ENCODE data around the gene LARP6. TPM values are rescaled to one million over a fixed set of nuclear protein-coding genes. Genes with fewer than 3 reads are reported as not detected.
A peak's percentile ranks its signal among the peaks of the same experiment; 100 is the strongest.

LARP6 gene
- total RNA-seq, 1 experiment from 2014 or later: 66.3 TPM

DNA sequence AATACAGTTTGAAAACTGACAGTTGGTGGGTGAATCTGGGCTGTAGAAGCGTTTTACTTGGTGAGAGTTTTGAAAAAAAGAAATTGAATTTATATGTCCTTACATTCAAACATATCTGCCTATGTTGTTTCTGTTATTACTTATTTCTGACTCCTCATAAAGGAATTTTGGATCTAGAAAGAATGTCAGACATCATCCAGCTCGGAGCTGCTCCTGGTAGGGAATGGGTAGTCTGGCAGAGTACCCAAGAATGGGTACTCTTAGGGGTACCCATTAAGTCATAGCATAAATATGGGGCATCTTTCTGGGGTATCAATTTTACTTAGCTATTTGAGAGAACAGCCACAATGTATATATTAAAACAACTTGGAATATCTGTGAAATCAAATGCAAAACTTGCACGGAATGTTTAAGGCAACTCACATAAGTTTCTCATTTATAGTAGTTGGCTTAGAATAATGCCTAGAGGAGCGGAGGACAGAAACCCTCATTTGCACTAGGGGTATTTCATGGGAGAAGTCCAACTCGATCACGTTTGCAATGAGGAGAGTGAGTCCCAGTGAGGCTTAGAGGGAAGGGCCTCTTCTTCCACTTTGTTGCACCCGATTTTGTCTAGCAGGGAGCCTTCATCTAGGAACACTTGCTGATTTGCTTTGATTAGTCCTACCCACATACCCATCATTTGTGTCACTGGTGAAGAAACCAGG is 2.4 kb upstream of the LARP6 start:
- H3K4me3 ChIP-seq (ENCODE audit: low read depth in 2 of 2, low read length in 2 of 2): peak overlapping the region in 1 of 2 experiments; percentile 10; a peak in 2 of 4 replicates
- in situ Hi-C loops (cut with HindIII; ENCODE audit: low pct_unique_long_range_greater_than_20kb, low sequenced_read_pairs): no loop called here
- ATAC-seq: no peak
- no peaks in the 10 kb centered on the region for H3K9me3 ChIP-seq (ENCODE audit: control insufficient read depth, insufficient read depth, low read depth, low read length)
- no peak for TF ChIP-seq POLR2AphosphoS5 (IDR thresholded peaks at IDR 0.05; ENCODE audit: low read depth, low read length)
- TF ChIP-seq TCF7L2 (IDR thresholded peaks at IDR 0.05; ENCODE audit: low read depth, low read length): no peak
- TF ChIP-seq REST (IDR thresholded peaks at IDR 0.05; ENCODE audit: insufficient read depth in 1 of 2, low read depth in 2 of 2, low read length in 1 of 2): no peak
- no peak for TF ChIP-seq SIN3A (IDR thresholded peaks at IDR 0.05; ENCODE audit: borderline replicate concordance, insufficient read depth, low read depth, low read length)
- no peak for TF ChIP-seq CTCF (IDR thresholded peaks at IDR 0.05)
- CTCF ChIA-PET: interaction anchor here (0.9 kb wide), 1 partner anchor 18 kb away, joined by 5 read pairs; no protein-coding TSS in a partner anchor
- peaks cover 28% of the 10 kb centered on the region for H3K4me1 ChIP-seq (ENCODE audit: control insufficient read depth, insufficient read depth, low read length)
- BruUV-seq (replicated peaks): no TSS peak
- POLR2A ChIA-PET: interaction anchor here (0.5 to 1.1 kb wide), 2 partner anchors 25 to 251 kb away, joined by 4 to 6 read pairs; no protein-coding TSS in a partner anchor
- H3K27ac ChIP-seq (ENCODE audit: low read length): peak overlapping the region; percentile 66
- no peak for DNase-seq (ENCODE audit: low read depth, low spot score)
- no peaks in the 10 kb centered on the region for H3K36me3 ChIP-seq (ENCODE audit: control insufficient read depth, insufficient read depth, low read length)
- intact Hi-C loops (cut with micrococcal nuclease; ENCODE audit: unreplicated experiment): no loop called here
- H3K27me3 ChIP-seq (ENCODE audit: control insufficient read depth, insufficient read depth, low read length): no peaks in the 10 kb centered on the region

GRCh38 chr15:70855764-70856163 is 1.8 kb upstream of the LARP6 start:
- no peak for TF ChIP-seq POLR2AphosphoS5 (IDR thresholded peaks at IDR 0.05; ENCODE audit: low read depth, low read length)
- no peak for TF ChIP-seq REST (IDR thresholded peaks at IDR 0.05; ENCODE audit: insufficient read depth in 1 of 2, low read depth in 2 of 2, low read length in 1 of 2)
- no peak for TF ChIP-seq CTCF (IDR thresholded peaks at IDR 0.05)
- no peak for TF ChIP-seq TCF7L2 (IDR thresholded peaks at IDR 0.05; ENCODE audit: low read depth, low read length)
- H3K27me3 ChIP-seq (ENCODE audit: control insufficient read depth, insufficient read depth, low read length): no peaks in the 10 kb centered on the region
- no peaks in the 10 kb centered on the region for H3K9me3 ChIP-seq (ENCODE audit: control insufficient read depth, insufficient read depth, low read depth, low read length)
- H3K36me3 ChIP-seq (ENCODE audit: control insufficient read depth, insufficient read depth, low read length): peaks cover 5% of the 10 kb centered on the region
- ChIA-PET CTCF (interaction anchor here (0.9 kb wide), 1 partner anchor 19 kb away, joined by 5 read pairs; no protein-coding TSS in a partner anchor), POLR2A (interaction anchor here (0.5 kb wide), 1 partner anchor 251 kb away, joined by 6 read pairs; no protein-coding TSS in a partner anchor)
- in situ Hi-C loops (cut with HindIII; ENCODE audit: low pct_unique_long_range_greater_than_20kb, low sequenced_read_pairs): no loop called here
- no TSS peak for BruUV-seq (replicated peaks)
- no peak overlapping the region for H3K4me3 ChIP-seq (ENCODE audit: low read depth in 2 of 2, low read length in 2 of 2)
- H3K27ac ChIP-seq (ENCODE audit: low read length): peak overlapping the region; percentile 66; the same call in 1 of the 2 replicates
- peaks cover 28% of the 10 kb centered on the region for H3K4me1 ChIP-seq (ENCODE audit: control insufficient read depth, insufficient read depth, low read length)
- ATAC-seq (no peak), DNase-seq (ENCODE audit: low read depth, low spot score) (no peak)
- intact Hi-C loops (cut with micrococcal nuclease; ENCODE audit: unreplicated experiment): no loop called here
